ENCODE measurements around the gene NPIPA7. TPM values are rescaled to one million over a fixed set of nuclear protein-coding genes. Genes with fewer than 3 reads are reported as not detected.

NPIPA7 gene
- total RNA-seq, result 1 to 10 TPM; 2.9 to 5.2 TPM

DNA sequence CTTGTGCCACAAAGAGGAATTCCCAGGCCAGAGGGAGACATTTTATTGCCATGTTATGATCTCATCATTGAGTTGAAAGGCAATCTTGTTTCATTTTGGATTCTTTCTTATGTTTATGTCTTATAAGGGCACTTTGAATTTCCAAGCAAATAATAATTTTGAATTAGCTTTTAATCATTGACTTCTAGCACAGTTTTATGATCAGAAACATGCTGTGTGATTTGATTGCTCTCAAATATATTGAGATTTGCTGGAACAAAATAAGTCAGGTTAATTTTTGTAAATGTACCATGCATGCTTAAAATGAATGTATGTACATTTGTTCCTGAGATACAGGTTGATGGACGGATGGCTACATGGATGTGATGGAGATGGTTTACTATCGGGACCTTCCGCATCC is at the start of gene NPIPA7:
TSS of gene NPIPA7 (plus strand) at position 301 of the 400 bp plus-strand sequence. CDS start 105 bp downstream, outside the sequence.

Small RNAs within 50 kb of the gene (microRNA-seq; reads per million reads assigned to microRNA genes)
- gene MIR6511A3 (ENCODE audit: borderline microRNAs expressed, borderline replicate concordance) (not detected), gene MIR6770-2 (ENCODE audit: borderline microRNAs expressed, borderline replicate concordance) (not detected)

Other genes starting within 250 kb of the NPIPA7 start
- not detected for gene ABCC6, start 155.6 kb upstream of the NPIPA7 start, total RNA-seq
- 10 to 100 TPM; 33.4 to 39.0 TPM for gene NOMO3, start 146.6 kb upstream of the NPIPA7 start, total RNA-seq

All from activated naive CD4-positive, alpha-beta T cell treated with anti-CD3 and anti-CD28 coated beads, Interleukin-2, amount 10 ng/mL, durations not matched to agents 5 hours and 36 hours (primary cell).